ENCODE measurements around the gene NCK1. TPM values are rescaled to one million over a fixed set of nuclear protein-coding genes. Genes with fewer than 3 reads are reported as not detected.

The NCK1 gene
- polyA plus RNA-seq, 3 donors = 31.7 to 40.1 (median 36.5) TPM

DNA sequence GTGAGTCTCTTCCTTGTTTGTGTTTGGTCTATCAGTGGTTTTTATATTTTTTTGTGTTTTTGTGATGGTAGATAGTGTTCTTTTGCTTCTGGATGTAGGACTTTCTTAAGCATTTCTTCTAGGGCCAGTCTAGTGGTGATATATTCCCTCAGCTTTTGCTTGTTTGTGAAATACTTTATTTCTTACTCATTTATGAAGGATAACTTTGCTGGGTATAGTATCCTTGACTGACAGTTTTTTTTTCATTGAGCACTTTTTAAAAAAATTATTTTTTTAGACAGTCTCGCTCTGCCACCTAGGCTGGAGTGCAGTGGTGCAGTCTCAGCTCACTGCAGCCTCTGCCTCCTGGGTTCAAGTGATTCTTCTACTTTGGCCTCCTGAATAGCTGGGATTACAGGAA is 41.9 kb downstream of the NCK1 start:
- no peak for DNase-seq

DNA sequence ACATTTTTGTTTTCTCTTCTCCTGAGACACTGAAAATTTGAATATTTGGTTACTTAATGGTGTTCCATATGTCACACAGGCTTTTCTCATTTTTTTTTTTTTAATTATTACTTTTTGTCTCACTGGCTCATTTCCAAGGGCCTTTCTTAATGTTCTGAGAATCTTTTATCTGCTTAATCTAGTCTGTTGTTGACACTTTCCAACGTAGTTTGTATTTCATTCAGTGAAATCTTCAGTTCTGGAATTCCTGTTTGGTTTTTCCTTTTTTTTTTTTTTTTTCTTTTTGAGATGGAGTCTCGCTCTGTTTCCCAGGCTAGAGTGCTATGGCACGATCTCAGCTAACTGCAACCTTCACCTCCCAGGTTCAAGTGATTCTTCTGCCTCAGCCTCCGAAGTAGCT is 42.7 kb downstream of the NCK1 start:
- DNase-seq = no peak

GRCh38 chr3:136905549-136905948 is 43.5 kb downstream of the NCK1 start:
- DNase-seq = no peak

- no peak for DNase-seq
Measured at GRCh38 chr3:136906725-136907124, 44.7 kb downstream of the NCK1 start.

GRCh38 chr3:136908297-136908696 is 46.3 kb downstream of the NCK1 start:
- DNase-seq = no peak

GRCh38 chr3:136909187-136909586 is 47.2 kb downstream of the NCK1 start:
- DNase-seq = no peak

DNA sequence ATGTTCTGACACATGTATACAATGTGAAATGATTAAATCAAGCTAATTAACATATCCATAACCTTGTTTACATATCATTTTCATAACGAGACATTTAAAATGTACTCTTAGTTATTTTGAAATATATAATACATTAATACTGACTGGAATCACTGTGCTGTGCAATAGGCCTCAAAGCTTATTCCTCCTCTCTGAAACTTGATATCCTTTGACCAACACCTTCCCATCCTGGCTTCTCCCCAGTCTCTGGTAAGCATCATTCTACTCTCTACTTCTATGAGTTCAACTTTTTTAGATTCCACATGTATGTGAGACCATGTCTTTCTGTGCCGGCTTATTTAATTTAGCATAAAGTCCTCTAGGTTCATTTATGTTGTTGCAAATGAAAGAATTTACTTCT is 48.7 kb downstream of the NCK1 start:
- DNase-seq = no peak

GRCh38 chr3:136913168-136913567 is 51.2 kb downstream of the NCK1 start:
- DNase-seq = no peak

DNA sequence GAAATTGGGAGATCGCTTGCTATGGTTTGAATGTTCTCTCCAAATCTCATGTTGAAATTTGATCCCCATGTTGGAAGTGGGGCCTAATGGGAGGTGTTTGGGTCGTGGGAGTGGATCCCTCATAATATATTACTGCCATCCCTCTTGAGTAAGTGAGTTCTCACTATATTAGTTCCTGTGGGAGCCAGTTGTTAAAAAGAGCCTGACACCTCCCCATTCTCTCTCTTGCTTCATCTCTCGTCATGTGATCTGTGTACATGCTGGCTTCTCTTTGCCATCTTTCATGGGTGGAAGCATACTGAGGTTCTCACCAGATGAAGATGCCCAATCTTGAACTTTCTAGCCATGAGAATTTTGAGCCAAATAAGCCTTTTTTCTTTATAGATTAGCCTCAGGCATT is 52.7 kb downstream of the NCK1 start:
- no peak for DNase-seq

- DNase-seq = no peak
Measured at GRCh38 chr3:136916223-136916622, 54.2 kb downstream of the NCK1 start.

GRCh38 chr3:136919799-136920580 is 58.0 kb downstream of the NCK1 start:
- DNase-seq = no peak

GRCh38 chr3:136920904-136921611 is 59.0 kb downstream of the NCK1 start:
- DNase-seq = no peak

GRCh38 chr3:136925425-136926190 is 63.6 kb downstream of the NCK1 start:
- no peak for DNase-seq

DNA sequence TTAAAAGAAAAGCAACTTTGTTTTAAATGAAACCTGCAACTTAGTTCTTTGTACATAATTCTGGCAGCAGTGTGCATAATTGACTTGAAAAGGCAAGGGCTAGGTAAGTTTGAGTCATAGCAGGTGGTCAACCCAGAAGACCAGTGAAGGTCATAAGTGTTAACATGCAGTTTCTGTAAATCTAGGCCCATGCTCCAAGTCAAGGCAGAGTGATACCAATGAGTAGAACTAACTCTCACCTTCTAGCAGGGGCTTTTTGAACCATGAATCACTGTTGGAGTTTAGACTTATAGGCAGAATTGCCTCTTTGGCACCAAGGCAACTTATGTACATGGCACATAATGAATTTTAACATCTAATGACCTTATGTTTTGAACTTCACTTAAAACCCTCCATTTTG is 66.2 kb downstream of the NCK1 start:
- no peak for DNase-seq

DNA sequence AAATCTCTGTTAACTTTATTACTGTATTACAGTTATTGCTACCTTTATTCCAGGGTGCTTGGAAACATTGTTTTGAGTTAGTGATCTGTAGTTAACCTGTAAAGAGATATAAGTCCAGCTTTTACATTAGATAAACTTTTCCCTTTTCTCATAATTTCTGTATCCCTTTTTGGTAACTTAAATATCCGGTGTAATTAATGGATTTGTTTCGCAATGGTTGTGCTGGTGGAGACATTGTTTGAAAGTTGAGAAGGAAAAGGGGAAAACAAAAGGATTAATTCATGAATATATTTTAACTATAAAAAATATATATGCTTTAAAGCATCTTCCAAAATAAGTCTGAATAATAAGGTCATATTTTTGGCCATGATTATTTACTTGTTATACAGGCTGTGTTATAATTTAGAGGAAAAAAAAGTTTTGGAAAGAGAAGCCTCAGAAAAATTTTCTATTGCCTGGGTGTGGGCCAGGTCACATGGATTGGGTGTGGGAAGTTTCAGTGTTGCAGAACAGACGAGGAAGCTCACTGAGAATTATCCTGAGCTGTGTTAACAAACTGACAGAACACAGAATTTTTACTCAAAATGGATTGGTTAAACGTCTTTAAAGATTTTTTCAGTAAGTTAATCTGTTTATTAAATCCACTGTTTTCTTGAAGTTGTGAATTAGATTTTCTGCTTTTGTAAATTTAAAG is 68.1 kb downstream of the NCK1 start:
- no peak for DNase-seq

GRCh38 chr3:136931606-136932005 is 69.6 kb downstream of the NCK1 start:
- no peak for DNase-seq

GRCh38 chr3:136932523-136932922 is 70.5 kb downstream of the NCK1 start:
- no peak for DNase-seq

DNA sequence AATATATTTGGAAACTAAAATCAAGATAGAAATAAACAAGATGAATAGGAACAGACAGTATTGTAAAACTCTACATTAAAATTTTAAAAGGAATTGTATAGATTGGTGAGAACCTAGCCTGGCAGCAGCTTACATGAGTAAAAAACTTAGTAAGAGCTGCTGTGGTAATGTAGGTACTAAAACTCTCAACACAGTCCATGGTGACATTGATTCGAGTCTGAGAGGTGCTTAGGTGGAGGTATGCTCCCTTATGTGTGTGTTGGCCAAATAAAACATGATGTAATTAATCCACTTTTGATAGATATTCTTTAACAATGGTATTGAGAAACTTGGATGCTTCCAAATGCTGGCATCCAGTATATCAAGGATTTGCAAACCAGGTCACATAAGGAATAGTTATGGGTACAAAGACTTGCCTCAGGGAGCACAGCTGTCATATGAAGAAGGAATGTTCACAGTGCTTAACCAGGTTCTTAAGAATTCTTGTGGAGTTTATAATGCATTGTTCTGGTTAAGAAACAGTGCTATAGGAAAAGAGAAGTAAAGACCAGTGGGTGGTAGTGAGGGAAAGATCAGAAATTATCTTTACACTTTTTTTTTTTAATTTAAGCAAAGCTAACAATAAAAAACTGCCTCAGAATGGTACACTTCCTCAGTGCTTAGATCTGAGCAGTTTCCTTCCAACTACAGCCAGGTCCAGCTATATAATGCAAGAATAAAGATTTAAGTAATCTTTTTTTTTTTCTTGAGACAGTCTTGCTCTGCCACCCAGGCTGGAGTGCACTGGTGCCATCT is 71.2 kb downstream of the NCK1 start:
- DNase-seq = no peak

- no peak for DNase-seq
Measured at GRCh38 chr3:136937175-136937574, 75.2 kb downstream of the NCK1 start.

GRCh38 chr3:136937851-136938250 is 75.8 kb downstream of the NCK1 start:
- no peak for DNase-seq

DNA sequence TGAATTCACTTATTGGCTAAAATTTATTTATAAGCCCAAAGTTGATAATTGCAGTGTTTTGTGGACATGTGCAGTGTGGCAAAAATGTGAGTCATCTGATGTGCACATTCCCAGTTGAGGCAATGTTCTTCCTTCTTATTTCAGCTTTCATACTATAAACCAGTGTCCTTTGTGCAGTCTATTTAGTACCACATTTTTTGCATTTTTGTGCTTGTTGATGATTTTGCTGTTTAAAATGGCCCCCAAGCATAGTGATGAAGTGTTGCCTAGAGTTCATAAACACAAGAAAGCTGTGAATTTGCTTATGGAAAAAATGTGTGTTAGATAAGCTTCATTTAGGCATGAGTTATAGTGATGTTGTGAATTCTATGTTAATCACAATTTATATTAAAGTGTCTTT is 76.3 kb downstream of the NCK1 start:
- DNase-seq = no peak
